H1 (cell line): ENCODE measurements around the gene ZXDC. TPM values are rescaled to one million over a fixed set of nuclear protein-coding genes. Genes with fewer than 3 reads are reported as not detected.

ENCODE experiments used
- CHD1 ChIP-seq: IDR thresholded peaks from 2 replicates; pipeline ENCODE4 v1.6.1; 2012; ENCODE audit warnings: low read depth, low read length, improper control_type of control experiment
- NANOG ChIP-seq: IDR thresholded peaks from 2 replicates; pipeline ENCODE4 v1.6.1; 2011; ENCODE audit warnings: low read length, low read depth, mild to moderate bottlenecking, inconsistent platforms; ENCODE audit not compliant: insufficient read depth, poor library complexity, severe bottlenecking
- NRF1 ChIP-seq: IDR thresholded peaks from 2 replicates; pipeline ENCODE4 v1.6.1; 2011; ENCODE audit warnings: mild to moderate bottlenecking, low read depth, low read length, improper control_type of control experiment
- SUZ12 ChIP-seq: fragments of 200-600 bp; sonication (generic); IDR thresholded peaks from 2 replicates; pipeline ENCODE4 v1.6.1; 2012; ENCODE audit warnings: mild to moderate bottlenecking, inconsistent platforms, low read length, moderate library complexity, mixed read lengths
- polyA plus RNA-seq, 7 experiments: library from polyadenylated mRNA; depleted of rRNA in 3 of 7; stranded (reverse) in 5 of 7; unstranded in 2 of 7; fragments of >200 nt in 5 of 7; fragments of 200-250 nt in 2 of 7; gene quantifications; 1 replicate in 5 of 7; 2 replicates in 1 of 7; 4 replicates in 1 of 7; pipeline versions ENCODE4 v1.2.1 to v1.2.3, GENCODE V29; 2011 to 2013; ENCODE audit warnings: missing spikeins in 2 of 7, mixed read lengths in 2 of 7
- total RNA-seq: library from RNA; stranded (reverse); fragmentation: NEBNext Ultra II Directional; extraction: Animal tissue kit (Norgen Biotek cat#: 25700); gene quantifications from 2 replicates; pipeline ENCODE4 v1.2.1, GENCODE V29; 2021

Gene ZXDC
- total and polyA plus RNA-seq, 2 of the 8 experiments (the other 6 are each of a cell fraction or from before 2014, with no cell fraction given) = 12.7 to 24.3 TPM

GRCh38 chr3:126502656-126503055 is 27.0 kb upstream of the ZXDC start (continued):
- no peak for TF ChIP-seq CHD1
- TF ChIP-seq SUZ12 = no peak
- no peak for TF ChIP-seq NANOG
- TF ChIP-seq NRF1 = no peak
